ENCODE data around the gene TIE1. TPM values are rescaled to one million over a fixed set of nuclear protein-coding genes. Genes with fewer than 3 reads are reported as not detected.

Gene TIE1
- total RNA-seq, 4 donors from 2014 or later = 5.6 to 38.8 (median 8.9) TPM

GRCh38 chr1:43372172-43372571 lies 71.4 kb downstream of the TIE1 start:
- H3K27ac ChIP-seq = no peak overlapping the region
- no peak for TF ChIP-seq POLR2A (IDR thresholded peaks at IDR 0.05)
- TF ChIP-seq, protein P1, sequence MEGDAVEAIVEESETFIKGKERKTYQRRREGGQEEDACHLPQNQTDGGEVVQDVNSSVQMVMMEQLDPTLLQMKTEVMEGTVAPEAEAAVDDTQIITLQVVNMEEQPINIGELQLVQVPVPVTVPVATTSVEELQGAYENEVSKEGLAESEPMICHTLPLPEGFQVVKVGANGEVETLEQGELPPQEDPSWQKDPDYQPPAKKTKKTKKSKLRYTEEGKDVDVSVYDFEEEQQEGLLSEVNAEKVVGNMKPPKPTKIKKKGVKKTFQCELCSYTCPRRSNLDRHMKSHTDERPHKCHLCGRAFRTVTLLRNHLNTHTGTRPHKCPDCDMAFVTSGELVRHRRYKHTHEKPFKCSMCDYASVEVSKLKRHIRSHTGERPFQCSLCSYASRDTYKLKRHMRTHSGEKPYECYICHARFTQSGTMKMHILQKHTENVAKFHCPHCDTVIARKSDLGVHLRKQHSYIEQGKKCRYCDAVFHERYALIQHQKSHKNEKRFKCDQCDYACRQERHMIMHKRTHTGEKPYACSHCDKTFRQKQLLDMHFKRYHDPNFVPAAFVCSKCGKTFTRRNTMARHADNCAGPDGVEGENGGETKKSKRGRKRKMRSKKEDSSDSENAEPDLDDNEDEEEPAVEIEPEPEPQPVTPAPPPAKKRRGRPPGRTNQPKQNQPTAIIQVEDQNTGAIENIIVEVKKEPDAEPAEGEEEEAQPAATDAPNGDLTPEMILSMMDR (IDR thresholded peaks at IDR 0.05) = no peak

More at GRCh38 chr1:43372172-43372571, 71.4 kb downstream of the TIE1 start:
- no peak for DNase-seq
- Histone ChIP-seq H3K9me3 (no peaks in the 10 kb centered on the region), H3K4me3 (no peak overlapping the region), H3K36me3 (no peaks in the 10 kb centered on the region), H3K4me1 (peaks cover 4 to 22% (median 6%) of the 10 kb centered on the region in 4 donors), H3K27me3 (no peaks in the 10 kb centered on the region)

Other genes with a start within 250 kb of the TIE1 start
- 10 to 100 TPM; 12.8 to 62.7 (median 23.3) TPM for gene EBNA1BP2, start 128.7 kb upstream of the TIE1 start, total RNA-seq
- gene CFAP57, start 128.7 kb upstream of the TIE1 start, total RNA-seq = not detected
- 10 to 100 TPM; 14.0 to 87.7 (median 74.8) TPM for gene TMEM125, start 31.0 kb upstream of the TIE1 start, total RNA-seq
- gene C1orf210, start 15.4 kb upstream of the TIE1 start, total RNA-seq = 10 to 100 TPM in 3 of 4 donors, 1 to 10 TPM in 1; 4.1 to 80.9 (median 74.4) TPM
- gene MPL, start 36.8 kb downstream of the TIE1 start, total RNA-seq = not detected
- gene CDC20, start 58.0 kb downstream of the TIE1 start, total RNA-seq = 10 to 100 TPM in 1 of 4 donors, 1 to 10 TPM in 3; 3.4 to 14.9 (median 6.3) TPM
- 100 to 1,000 TPM in 1 of 4 donors, 10 to 100 TPM in 3; 29.7 to 101 (median 71.3) TPM for gene ELOVL1, start 67.0 kb downstream of the TIE1 start, total RNA-seq
- gene MED8, start 88.8 kb downstream of the TIE1 start, total RNA-seq = 10 to 100 TPM; 36.1 to 58.6 (median 38.7) TPM
- 100 to 1,000 TPM in 2 of 4 donors, 10 to 100 TPM in 2; 76.9 to 129 (median 104) TPM for gene SZT2, start 88.9 kb downstream of the TIE1 start, total RNA-seq
- 100 to 1,000 TPM; 127 to 210 (median 169) TPM for gene HYI, start 152.9 kb downstream of the TIE1 start, total RNA-seq
- gene PTPRF, start 229.9 kb downstream of the TIE1 start, total RNA-seq = 100 to 1,000 TPM; 149 to 613 (median 528) TPM

Data from Peyer's patch (tissue), 4 donors.